CD14-positive monocyte (primary cell): Measurements from ENCODE around the gene ZWINT. TPM values are rescaled to one million over a fixed set of nuclear protein-coding genes. Genes with fewer than 3 reads are reported as not detected.

Experiments
- DNase-seq, 3 donors: peaks; one replicate each; pipeline ENCODE4 v3.0.0-alpha.2; 2011 to 2022
- H2AFZ ChIP-seq: 2 replicates; pipeline ENCODE4 v1.6.0; 2012; ENCODE audit warnings: mild to moderate bottlenecking, low read depth, low read length, inconsistent platforms; ENCODE audit not compliant: insufficient read depth, poor library complexity, severe bottlenecking
- H3K27ac ChIP-seq, 2 donors: 1 replicate in 1 of 2; 2 replicates in 1 of 2; pipeline ENCODE4 v1.5.1; 2012 to 2013; ENCODE audit warnings: low read length in 2 of 2, control low read depth in 1 of 2, inconsistent platforms in 1 of 2, low read depth in 1 of 2, mild to moderate bottlenecking in 1 of 2
- H3K27me3 ChIP-seq, 2 donors: one replicate each; pipeline versions ENCODE4 v1.6.0 to v1.6.1; 2011 to 2013; ENCODE audit warnings: low read length in 2 of 2; ENCODE audit not compliant: control insufficient read depth in 2 of 2, insufficient read depth in 2 of 2
- H3K36me3 ChIP-seq, 2 donors: replicated peaks in 1 of 2; 1 replicate in 1 of 2; 2 replicates in 1 of 2; pipeline versions ENCODE4 v1.5.1 to v1.6.1; 2012 to 2013; ENCODE audit warnings: low read length in 2 of 2, control low read depth in 1 of 2, inconsistent platforms in 1 of 2, mild to moderate bottlenecking in 1 of 2; ENCODE audit not compliant: insufficient read depth in 2 of 2, control insufficient read depth in 1 of 2
- H3K4me1 ChIP-seq, 2 donors: 1 replicate in 1 of 2; 2 replicates in 1 of 2; pipeline versions ENCODE4 v1.5.1 to v1.6.1; 2012 to 2013; ENCODE audit warnings: low read length in 2 of 2, control low read depth in 1 of 2, inconsistent platforms in 1 of 2, mild to moderate bottlenecking in 1 of 2, moderate library complexity in 1 of 2; ENCODE audit not compliant: insufficient read depth in 2 of 2, control insufficient read depth in 1 of 2
- H3K4me2 ChIP-seq: replicated peaks from 2 replicates; pipeline ENCODE3; 2012; ENCODE audit warnings: low read length, moderate library complexity, mild to moderate bottlenecking; ENCODE audit not compliant: poor library complexity, severe bottlenecking; ENCODE audit errors: extremely low read depth
- H3K4me3 ChIP-seq, 3 experiments: fragments of 200-600 bp in 1 of 3; sonication (generic) in 1 of 3; replicated peaks in 1 of 3; 1 replicate in 2 of 3; 2 replicates in 1 of 3; pipeline ENCODE4 v1.5.1; 2011 to 2013; ENCODE audit warnings: low read length in 3 of 3, mild to moderate bottlenecking in 3 of 3, control low read depth in 2 of 3, low read depth in 2 of 3, inconsistent platforms in 1 of 3, moderate library complexity in 1 of 3
- H3K79me2 ChIP-seq: 2 replicates; pipeline ENCODE4 v1.6.0; 2012; ENCODE audit warnings: mild to moderate bottlenecking, control low read depth, inconsistent platforms, low read length, moderate library complexity; ENCODE audit not compliant: insufficient read depth
- H3K9ac ChIP-seq: 2 replicates; pipeline ENCODE4 v1.6.0; 2017; ENCODE audit warnings: low read length, mild to moderate bottlenecking; ENCODE audit not compliant: insufficient read depth, poor library complexity, severe bottlenecking
- H3K9me3 ChIP-seq, 2 donors: replicated peaks in 1 of 2; 1 replicate in 1 of 2; 2 replicates in 1 of 2; pipeline versions ENCODE4 v1.5.1 to v1.6.1; 2012 to 2013; ENCODE audit warnings: low read length in 2 of 2, control low read depth in 1 of 2; ENCODE audit not compliant: control insufficient read depth in 1 of 2, insufficient read depth in 1 of 2
- H4K20me1 ChIP-seq: 2 replicates; pipeline ENCODE4 v1.6.0; 2012; ENCODE audit warnings: mild to moderate bottlenecking, low read length, control low read depth, moderate library complexity; ENCODE audit not compliant: insufficient read depth
- H3K27ac Mint-ChIP-seq, 7 donors: one replicate each; pipeline ENCODE4 v1.8.0; 2020; ENCODE audit warnings: mild to moderate bottlenecking in 7 of 7, mixed read lengths in 7 of 7, moderate library complexity in 6 of 7, inconsistent platforms in 2 of 7
- H3K27me3 Mint-ChIP-seq, 3 donors: one replicate each; pipeline ENCODE4 v1.8.0; 2021 to 2022; ENCODE audit warnings: low read depth in 3 of 3, mild to moderate bottlenecking in 3 of 3, mixed read lengths in 3 of 3, moderate library complexity in 3 of 3, inconsistent platforms in 1 of 3
- H3K36me3 Mint-ChIP-seq, 2 donors: one replicate each; pipeline ENCODE4 v1.8.0; 2020; ENCODE audit warnings: mixed read lengths in 2 of 2, inconsistent platforms in 1 of 2, mild to moderate bottlenecking in 1 of 2
- H3K4me1 Mint-ChIP-seq: one replicate; pipeline ENCODE4 v1.8.0; 2020; ENCODE audit warnings: mild to moderate bottlenecking, mixed read lengths
- H3K4me3 Mint-ChIP-seq, 2 donors: one replicate each; pipeline ENCODE4 v1.8.0; 2020; ENCODE audit warnings: mild to moderate bottlenecking in 2 of 2, mixed read lengths in 2 of 2, moderate library complexity in 1 of 2
- H3K9me3 Mint-ChIP-seq, 7 donors: one replicate each; pipeline ENCODE4 v1.8.0; 2020 to 2022; ENCODE audit warnings: mixed read lengths in 7 of 7, mild to moderate bottlenecking in 6 of 7, moderate library complexity in 6 of 7, inconsistent platforms in 2 of 7
- CTCF ChIP-seq: fragments of 200-600 bp; IDR thresholded peaks from one replicate; pipeline ENCODE4 v1.8.0; 2022; ENCODE audit warnings: antibody characterized with exemption, mild to moderate bottlenecking
- WGBS: methylation state at CpG from one replicate; pipeline ENCODE4 v1.1.5; 2013; ENCODE audit warnings: missing lambda C conversion rate; ENCODE audit not compliant: insufficient coverage; 5-methylcytosine and 5-hydroxymethylcytosine counted together
- intact Hi-C, 2 donors: fragments of 100-400 bp; cut with micrococcal nuclease; formaldehyde crosslinking; loops; one replicate each; pipeline versions ENCODE4 v1.15.0 to v1.15.1; 2023
- polyA plus RNA-seq, 3 donors: library from polyadenylated mRNA; depleted of rRNA in 1 of 3; unstranded in 2 of 3; stranded (reverse) in 1 of 3; fragments of 300-500 nt in 2 of 3; fragments of >200 nt in 1 of 3; fragmentation: Illumina TruSeq in 2 of 3; gene quantifications; 1 replicate in 2 of 3; 2 replicates in 1 of 3; pipeline ENCODE4 v1.2.3, GENCODE V29; 2012 to 2021

ZWINT gene
- polyA plus RNA-seq, 3 donors, result 0.43 to 1.3 (median 1.1) TPM

- no peak for TF ChIP-seq CTCF
- WGBS, result 94% methylated on average over 3 of the region's 7 CpGs
- H3K27ac Mint-ChIP-seq, result no peak overlapping the region
- no peaks in the 10 kb centered on the region for H3K4me1 ChIP-seq
- no peak overlapping the region for H3K4me2 ChIP-seq
- H3K79me2 ChIP-seq, result no peaks in the 10 kb centered on the region
- H3K36me3 Mint-ChIP-seq, result no peaks in the 10 kb centered on the region
- H3K4me3 ChIP-seq, result no peak overlapping the region
- H3K27me3 ChIP-seq, result no peaks in the 10 kb centered on the region
- peaks cover 16 to 26% of the 10 kb centered on the region in 2 donors for H3K9me3 ChIP-seq
- intact Hi-C loops, result no loop called here
- no peak overlapping the region for H3K9ac ChIP-seq
- no peaks in the 10 kb centered on the region for H3K36me3 ChIP-seq
- H3K4me3 Mint-ChIP-seq, result no peak overlapping the region
- H3K9me3 Mint-ChIP-seq, result peaks cover 6 to 23% (median 14%) of the 10 kb centered on the region in 7 donors
- H3K27me3 Mint-ChIP-seq, result no peaks in the 10 kb centered on the region
- DNase-seq, result no peak
- H4K20me1 ChIP-seq, result no peaks in the 10 kb centered on the region
- no peaks in the 10 kb centered on the region for H3K4me1 Mint-ChIP-seq
- H2AFZ ChIP-seq, result no peak overlapping the region
- H3K27ac ChIP-seq, result no peak overlapping the region
These were observed 9.4 kb upstream of the ZWINT start for GRCh38 chr10:56370217-56371113.

GRCh38 chr10:56360583-56360966 lies 484 bp downstream of the ZWINT start:
- Mint-ChIP-seq H3K4me1 (peaks cover 25% of the 10 kb centered on the region), H3K27me3 (peaks cover 0 to 1% (median 0%) of the 10 kb centered on the region in 3 donors), H3K4me3 (peak overlapping the region; percentile 92 to 96), H3K9me3 (peaks cover 0 to 3% (median 0%) of the 10 kb centered on the region in 7 donors), H3K36me3 (peaks cover 7 to 21% of the 10 kb centered on the region in 2 donors), H3K27ac (peak overlapping the region in 4 of 7 donors; percentile 58 to 90 (median 74))
- no peaks in the 10 kb centered on the region for H3K27me3 ChIP-seq
- H4K20me1 ChIP-seq, result no peaks in the 10 kb centered on the region
- H3K4me1 ChIP-seq, result peaks cover 17 to 21% of the 10 kb centered on the region in 2 donors
- H3K9me3 ChIP-seq, result no peaks in the 10 kb centered on the region
- intact Hi-C loops, result no loop called here
- peak overlapping the region; percentile 82 for H3K4me2 ChIP-seq
- H3K27ac ChIP-seq, result peak overlapping the region in 1 of 2 donors; percentile 60
- H2AFZ ChIP-seq, result peak overlapping the region; percentile 87
- H3K4me3 ChIP-seq, result peak overlapping the region; percentile 63 to 87 (median 66)
- peaks cover 3 to 19% of the 10 kb centered on the region in 2 donors for H3K36me3 ChIP-seq
- no peak for TF ChIP-seq CTCF
- H3K9ac ChIP-seq, result peak overlapping the region; percentile 57
- H3K79me2 ChIP-seq, result peaks cover 18% of the 10 kb centered on the region
- DNase-seq, result no peak
- 21% methylated on average over 5 of the region's 6 CpGs for WGBS
